HepG2 (cell line): Measurements from ENCODE around the gene NRL. TPM values are rescaled to one million over a fixed set of nuclear protein-coding genes. Genes with fewer than 3 reads are reported as not detected.

Experiments used
- ESRRA ChIP-seq: sonication (generic); formaldehyde crosslinking; IDR thresholded peaks from 2 replicates; pipeline ENCODE4 v1.5.1; 2020; ENCODE audit warnings: mild to moderate bottlenecking, low read depth, missing genetic modification reagents
- NAIF1 ChIP-seq: sonication (generic); formaldehyde crosslinking; IDR thresholded peaks from 2 replicates; pipeline ENCODE4 v1.5.0; 2020; ENCODE audit warnings: mild to moderate bottlenecking, missing genetic modification reagents, borderline replicate concordance
- PHF21A ChIP-seq: sonication (generic); formaldehyde crosslinking; IDR thresholded peaks from 2 replicates; pipeline ENCODE4 v1.5.0; 2020; ENCODE audit warnings: mild to moderate bottlenecking, missing genetic modification reagents
- SOX5 ChIP-seq: IDR thresholded peaks from 2 replicates; pipeline ENCODE4 v1.6.1; 2016; ENCODE audit warnings: borderline replicate concordance
- TARDBP ChIP-seq: sonication (generic); formaldehyde crosslinking; IDR thresholded peaks from 2 replicates; pipeline ENCODE4 v1.8.0; 2022; ENCODE audit warnings: mild to moderate bottlenecking, missing genetic modification reagents
- ZFP36L2 ChIP-seq: sonication (generic); formaldehyde crosslinking; IDR thresholded peaks from 2 replicates; pipeline ENCODE4 v1.4.0; 2020; ENCODE audit warnings: missing genetic modification reagents
- ZNF160 ChIP-seq: sonication (generic); formaldehyde crosslinking; IDR thresholded peaks from 2 replicates; pipeline ENCODE4 v1.8.0; 2022; ENCODE audit warnings: mild to moderate bottlenecking, inconsistent platforms, missing genetic modification reagents
- ZNF20 ChIP-seq: sonication (generic); formaldehyde crosslinking; IDR thresholded peaks from 2 replicates; pipeline ENCODE4 v1.4.0; 2020; ENCODE audit warnings: mild to moderate bottlenecking, moderate library complexity, missing genetic modification reagents
- ZNF331 ChIP-seq: sonication (generic); formaldehyde crosslinking; IDR thresholded peaks from 2 replicates; pipeline ENCODE4 v1.4.0; 2020; ENCODE audit warnings: missing genetic modification reagents
- ZNF350 ChIP-seq: sonication (generic); formaldehyde crosslinking; IDR thresholded peaks from 2 replicates; pipeline ENCODE4 v1.4.0; 2020; ENCODE audit warnings: mild to moderate bottlenecking, low read depth, missing genetic modification reagents, borderline replicate concordance
- ZNF75D ChIP-seq: sonication (generic); formaldehyde crosslinking; IDR thresholded peaks from 2 replicates; pipeline ENCODE4 v1.8.1; 2023; ENCODE audit warnings: missing genetic modification reagents, mild to moderate bottlenecking, borderline replicate concordance
- ZNF761 ChIP-seq: sonication (generic); formaldehyde crosslinking; conservative IDR thresholded peaks from 2 replicates; pipeline ENCODE4 v1.4.0; 2020; ENCODE audit warnings: mild to moderate bottlenecking, missing genetic modification reagents
- ZNF776 ChIP-seq: sonication (generic); formaldehyde crosslinking; IDR thresholded peaks from 2 replicates; pipeline ENCODE4 v1.4.0; 2020; ENCODE audit warnings: mild to moderate bottlenecking, missing genetic modification reagents
- polyA plus RNA-seq, 8 experiments: library from polyadenylated mRNA; depleted of rRNA in 3 of 8; stranded (reverse) in 7 of 8; unstranded in 1 of 8; fragments of >200 nt; fragmentation: Illumina TruSeq in 4 of 8; extraction: Trizol in 4 of 8; gene quantifications; 2 replicates each; pipeline versions ENCODE4 v1.2.1 to v1.2.3, GENCODE V29; 2011 to 2016; ENCODE audit warnings: low read depth in 4 of 8, missing spikeins in 1 of 8, mixed read lengths in 1 of 8; ENCODE audit not compliant: insufficient read depth in 1 of 8
- total RNA-seq, 5 experiments: library from RNA; depleted of rRNA; stranded (reverse); fragments of >200 nt; fragmentation: Illumina TruSeq; extraction: Trizol; gene quantifications; 2 replicates each; pipeline ENCODE4 v1.2.3, GENCODE V29; 2016; ENCODE audit warnings: low read depth in 1 of 5
- TF ChIP-seq, protein P1 (sequence below): IDR thresholded peaks from 2 replicates; pipeline ENCODE4 v1.6.1; 2012; ENCODE audit warnings: low read length, improper control_type of control experiment
- TF ChIP-seq, protein P2 (sequence below): sonication (generic); formaldehyde crosslinking; IDR thresholded peaks from 2 replicates; pipeline ENCODE4 v1.4.0; 2020; ENCODE audit warnings: mild to moderate bottlenecking, missing genetic modification reagents
- TF ChIP-seq, protein P3 (sequence below), 2 experiments: fragments of 450-650 bp in 1 of 2; sonication (generic) in 1 of 2; formaldehyde crosslinking; IDR thresholded peaks; 2 replicates each; pipeline versions ENCODE4 v1.5.0 to v1.8.0; 2020 to 2022; ENCODE audit warnings: mild to moderate bottlenecking in 1 of 2, missing genetic modification reagents in 1 of 2
- TF ChIP-seq, protein P4 (sequence below): sonication (generic); formaldehyde crosslinking; IDR thresholded peaks from 2 replicates; pipeline ENCODE4 v1.5.1; 2020; ENCODE audit warnings: missing genetic modification reagents, mild to moderate bottlenecking, borderline replicate concordance

Gene NRL
- total and polyA plus RNA-seq, 2 of the 13 experiments (the other 11 are each of a cell fraction or from before 2014, with no cell fraction given), result 2.5 to 4.7 TPM

DNA sequence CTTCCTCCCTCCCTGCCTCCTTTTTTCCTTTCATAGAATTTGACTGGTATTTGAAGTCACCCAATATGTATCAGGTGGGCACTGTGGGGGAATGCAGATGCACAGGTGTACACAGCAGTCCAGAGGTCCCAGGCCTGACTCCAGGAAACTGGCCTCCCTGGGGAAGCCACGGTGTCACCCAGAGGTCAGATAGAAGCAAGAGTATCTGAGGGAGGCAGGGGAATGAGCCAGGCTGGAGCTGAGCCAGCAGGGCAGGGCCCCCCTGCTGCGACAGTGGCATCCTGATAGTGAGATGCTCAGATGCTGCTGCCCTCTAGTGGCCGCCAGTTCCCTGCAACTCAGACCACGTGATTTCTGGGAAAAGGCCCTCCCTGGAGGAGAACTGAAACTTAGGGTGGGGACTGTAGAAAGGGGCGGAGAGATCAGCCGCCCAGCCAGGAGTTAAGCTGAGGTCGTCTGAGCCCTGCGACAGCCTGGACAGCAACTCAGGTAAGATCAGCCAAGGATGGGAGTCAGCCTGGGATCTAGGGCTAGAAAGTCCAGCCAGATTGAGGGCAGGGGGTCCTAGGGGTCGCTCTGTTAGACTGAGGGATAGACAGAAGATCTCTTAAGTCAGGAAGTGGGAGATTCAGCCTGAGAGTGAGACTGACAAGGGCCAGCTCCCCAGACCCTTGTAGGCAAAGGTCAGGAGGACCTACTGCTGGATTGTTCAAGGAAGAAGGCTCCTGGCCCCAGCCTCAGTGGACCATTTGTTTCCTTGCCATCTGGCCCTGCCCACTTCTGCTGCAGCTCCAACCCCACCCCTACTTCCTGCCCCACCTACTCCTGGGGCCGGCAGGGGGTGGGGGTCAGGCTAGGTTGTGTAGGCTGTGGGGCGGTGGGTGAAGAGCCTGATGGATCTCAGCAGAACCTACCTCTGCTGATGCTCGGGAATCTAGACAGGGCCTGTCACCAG, 46.4 kb upstream of the NRL start, which contains the start of gene IRF9 (continued):
- TF ChIP-seq, protein P1, sequence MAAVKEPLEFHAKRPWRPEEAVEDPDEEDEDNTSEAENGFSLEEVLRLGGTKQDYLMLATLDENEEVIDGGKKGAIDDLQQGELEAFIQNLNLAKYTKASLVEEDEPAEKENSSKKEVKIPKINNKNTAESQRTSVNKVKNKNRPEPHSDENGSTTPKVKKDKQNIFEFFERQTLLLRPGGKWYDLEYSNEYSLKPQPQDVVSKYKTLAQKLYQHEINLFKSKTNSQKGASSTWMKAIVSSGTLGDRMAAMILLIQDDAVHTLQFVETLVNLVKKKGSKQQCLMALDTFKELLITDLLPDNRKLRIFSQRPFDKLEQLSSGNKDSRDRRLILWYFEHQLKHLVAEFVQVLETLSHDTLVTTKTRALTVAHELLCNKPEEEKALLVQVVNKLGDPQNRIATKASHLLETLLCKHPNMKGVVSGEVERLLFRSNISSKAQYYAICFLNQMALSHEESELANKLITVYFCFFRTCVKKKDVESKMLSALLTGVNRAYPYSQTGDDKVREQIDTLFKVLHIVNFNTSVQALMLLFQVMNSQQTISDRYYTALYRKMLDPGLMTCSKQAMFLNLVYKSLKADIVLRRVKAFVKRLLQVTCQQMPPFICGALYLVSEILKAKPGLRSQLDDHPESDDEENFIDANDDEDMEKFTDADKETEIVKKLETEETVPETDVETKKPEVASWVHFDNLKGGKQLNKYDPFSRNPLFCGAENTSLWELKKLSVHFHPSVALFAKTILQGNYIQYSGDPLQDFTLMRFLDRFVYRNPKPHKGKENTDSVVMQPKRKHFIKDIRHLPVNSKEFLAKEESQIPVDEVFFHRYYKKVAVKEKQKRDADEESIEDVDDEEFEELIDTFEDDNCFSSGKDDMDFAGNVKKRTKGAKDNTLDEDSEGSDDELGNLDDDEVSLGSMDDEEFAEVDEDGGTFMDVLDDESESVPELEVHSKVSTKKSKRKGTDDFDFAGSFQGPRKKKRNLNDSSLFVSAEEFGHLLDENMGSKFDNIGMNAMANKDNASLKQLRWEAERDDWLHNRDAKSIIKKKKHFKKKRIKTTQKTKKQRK, result no peak
- peak; percentile 100 for TF ChIP-seq ZNF350
- TF ChIP-seq ZFP36L2 (CRISPR knock-in tag), result peak; percentile 97
- TF ChIP-seq ESRRA, result peak; percentile 82
- peak; percentile 95; the same call in 1 of the 2 replicates for TF ChIP-seq PHF21A (CRISPR knock-in tag)
- peak; percentile 94 for TF ChIP-seq SOX5
- peak; percentile 69 for TF ChIP-seq ZNF776
- peak; percentile 85; the same call in 1 of the 2 replicates for TF ChIP-seq ZNF761
- TF ChIP-seq, protein P2, sequence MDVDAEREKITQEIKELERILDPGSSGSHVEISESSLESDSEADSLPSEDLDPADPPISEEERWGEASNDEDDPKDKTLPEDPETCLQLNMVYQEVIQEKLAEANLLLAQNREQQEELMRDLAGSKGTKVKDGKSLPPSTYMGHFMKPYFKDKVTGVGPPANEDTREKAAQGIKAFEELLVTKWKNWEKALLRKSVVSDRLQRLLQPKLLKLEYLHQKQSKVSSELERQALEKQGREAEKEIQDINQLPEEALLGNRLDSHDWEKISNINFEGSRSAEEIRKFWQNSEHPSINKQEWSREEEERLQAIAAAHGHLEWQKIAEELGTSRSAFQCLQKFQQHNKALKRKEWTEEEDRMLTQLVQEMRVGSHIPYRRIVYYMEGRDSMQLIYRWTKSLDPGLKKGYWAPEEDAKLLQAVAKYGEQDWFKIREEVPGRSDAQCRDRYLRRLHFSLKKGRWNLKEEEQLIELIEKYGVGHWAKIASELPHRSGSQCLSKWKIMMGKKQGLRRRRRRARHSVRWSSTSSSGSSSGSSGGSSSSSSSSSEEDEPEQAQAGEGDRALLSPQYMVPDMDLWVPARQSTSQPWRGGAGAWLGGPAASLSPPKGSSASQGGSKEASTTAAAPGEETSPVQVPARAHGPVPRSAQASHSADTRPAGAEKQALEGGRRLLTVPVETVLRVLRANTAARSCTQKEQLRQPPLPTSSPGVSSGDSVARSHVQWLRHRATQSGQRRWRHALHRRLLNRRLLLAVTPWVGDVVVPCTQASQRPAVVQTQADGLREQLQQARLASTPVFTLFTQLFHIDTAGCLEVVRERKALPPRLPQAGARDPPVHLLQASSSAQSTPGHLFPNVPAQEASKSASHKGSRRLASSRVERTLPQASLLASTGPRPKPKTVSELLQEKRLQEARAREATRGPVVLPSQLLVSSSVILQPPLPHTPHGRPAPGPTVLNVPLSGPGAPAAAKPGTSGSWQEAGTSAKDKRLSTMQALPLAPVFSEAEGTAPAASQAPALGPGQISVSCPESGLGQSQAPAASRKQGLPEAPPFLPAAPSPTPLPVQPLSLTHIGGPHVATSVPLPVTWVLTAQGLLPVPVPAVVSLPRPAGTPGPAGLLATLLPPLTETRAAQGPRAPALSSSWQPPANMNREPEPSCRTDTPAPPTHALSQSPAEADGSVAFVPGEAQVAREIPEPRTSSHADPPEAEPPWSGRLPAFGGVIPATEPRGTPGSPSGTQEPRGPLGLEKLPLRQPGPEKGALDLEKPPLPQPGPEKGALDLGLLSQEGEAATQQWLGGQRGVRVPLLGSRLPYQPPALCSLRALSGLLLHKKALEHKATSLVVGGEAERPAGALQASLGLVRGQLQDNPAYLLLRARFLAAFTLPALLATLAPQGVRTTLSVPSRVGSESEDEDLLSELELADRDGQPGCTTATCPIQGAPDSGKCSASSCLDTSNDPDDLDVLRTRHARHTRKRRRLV (CRISPR knock-in tag), result peak; percentile 33
- no peak for TF ChIP-seq ZNF20
- TF ChIP-seq, protein P3, sequence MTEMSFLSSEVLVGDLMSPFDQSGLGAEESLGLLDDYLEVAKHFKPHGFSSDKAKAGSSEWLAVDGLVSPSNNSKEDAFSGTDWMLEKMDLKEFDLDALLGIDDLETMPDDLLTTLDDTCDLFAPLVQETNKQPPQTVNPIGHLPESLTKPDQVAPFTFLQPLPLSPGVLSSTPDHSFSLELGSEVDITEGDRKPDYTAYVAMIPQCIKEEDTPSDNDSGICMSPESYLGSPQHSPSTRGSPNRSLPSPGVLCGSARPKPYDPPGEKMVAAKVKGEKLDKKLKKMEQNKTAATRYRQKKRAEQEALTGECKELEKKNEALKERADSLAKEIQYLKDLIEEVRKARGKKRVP (CRISPR knock-in tag; IDR thresholded peaks at IDR 0.05), result peak in 1 of 2 experiments; percentile 93; a peak in 2 of 4 replicates
- peak; percentile 96 for TF ChIP-seq NAIF1 (CRISPR knock-in tag)
- TF ChIP-seq ZNF331 (CRISPR knock-in tag), result peak; percentile 99
- TF ChIP-seq TARDBP, result peak; percentile 99
- peak; percentile 43; the same call in 1 of the 2 replicates for TF ChIP-seq ZNF160
- TF ChIP-seq ZNF75D (CRISPR knock-in tag), result no peak
- TF ChIP-seq, protein P4, sequence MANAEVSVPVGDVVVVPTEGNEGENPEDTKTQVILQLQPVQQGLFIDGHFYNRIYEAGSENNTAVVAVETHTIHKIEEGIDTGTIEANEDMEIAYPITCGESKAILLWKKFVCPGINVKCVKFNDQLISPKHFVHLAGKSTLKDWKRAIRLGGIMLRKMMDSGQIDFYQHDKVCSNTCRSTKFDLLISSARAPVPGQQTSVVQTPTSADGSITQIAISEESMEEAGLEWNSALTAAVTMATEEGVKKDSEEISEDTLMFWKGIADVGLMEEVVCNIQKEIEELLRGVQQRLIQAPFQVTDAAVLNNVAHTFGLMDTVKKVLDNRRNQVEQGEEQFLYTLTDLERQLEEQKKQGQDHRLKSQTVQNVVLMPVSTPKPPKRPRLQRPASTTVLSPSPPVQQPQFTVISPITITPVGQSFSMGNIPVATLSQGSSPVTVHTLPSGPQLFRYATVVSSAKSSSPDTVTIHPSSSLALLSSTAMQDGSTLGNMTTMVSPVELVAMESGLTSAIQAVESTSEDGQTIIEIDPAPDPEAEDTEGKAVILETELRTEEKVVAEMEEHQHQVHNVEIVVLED (CRISPR knock-in tag), result peak; percentile 86
